ENCODE measurements around the gene FRMD6.

The FRMD6 gene

GRCh38 chr14:51735851-51736250 lies 84.1 kb downstream of the FRMD6 start:
- TF ChIP-seq POLR2AphosphoS5 (IDR thresholded peaks at IDR 0.05; ENCODE audit: low read depth, low read length), result no peak

- TF ChIP-seq FOXP2 (optimal IDR thresholded peaks at IDR 0.05; ENCODE audit: borderline replicate concordance, extremely low read depth, extremely low read length, insufficient read depth) (no peak), POLR2AphosphoS5 (IDR thresholded peaks at IDR 0.05; ENCODE audit: low read depth, low read length) (no peak), SIN3A (IDR thresholded peaks at IDR 0.05; ENCODE audit: borderline replicate concordance, insufficient read depth, low read length) (no peak), REST (IDR thresholded peaks at IDR 0.05; ENCODE audit: insufficient read depth in 1 of 2, low read depth in 2 of 2, low read length in 2 of 2) (no peak), TAF1 (IDR thresholded peaks at IDR 0.05; ENCODE audit: borderline replicate concordance, insufficient read depth, low read length) (no peak)
These were observed 87.0 kb downstream of the FRMD6 start for GRCh38 chr14:51738754-51739153.

GRCh38 chr14:51743588-51744000 lies 91.9 kb downstream of the FRMD6 start:
- TF ChIP-seq POLR2AphosphoS5 (IDR thresholded peaks at IDR 0.05; ENCODE audit: low read depth, low read length), result no peak
- TF ChIP-seq REST (IDR thresholded peaks at IDR 0.05; ENCODE audit: insufficient read depth in 1 of 2, low read depth in 2 of 2, low read length in 2 of 2), result no peak
- no peak for TF ChIP-seq SIN3A (IDR thresholded peaks at IDR 0.05; ENCODE audit: borderline replicate concordance, insufficient read depth, low read length)
- no peak for TF ChIP-seq TAF1 (IDR thresholded peaks at IDR 0.05; ENCODE audit: borderline replicate concordance, insufficient read depth, low read length)
- TF ChIP-seq FOXP2 (optimal IDR thresholded peaks at IDR 0.05; ENCODE audit: borderline replicate concordance, extremely low read depth, extremely low read length, insufficient read depth), result no peak

- TF ChIP-seq REST (IDR thresholded peaks at IDR 0.05; ENCODE audit: insufficient read depth in 1 of 2, low read depth in 2 of 2, low read length in 2 of 2) (no peak), TAF1 (IDR thresholded peaks at IDR 0.05; ENCODE audit: borderline replicate concordance, insufficient read depth, low read length) (no peak), POLR2AphosphoS5 (IDR thresholded peaks at IDR 0.05; ENCODE audit: low read depth, low read length) (no peak), FOXP2 (optimal IDR thresholded peaks at IDR 0.05; ENCODE audit: borderline replicate concordance, extremely low read depth, extremely low read length, insufficient read depth) (no peak), SIN3A (IDR thresholded peaks at IDR 0.05; ENCODE audit: borderline replicate concordance, insufficient read depth, low read length) (no peak)
These were observed 92.8 kb downstream of the FRMD6 start for GRCh38 chr14:51744372-51745130.

GRCh38 chr14:51750542-51750941 lies 98.8 kb downstream of the FRMD6 start:
- TF ChIP-seq FOXP2 (optimal IDR thresholded peaks at IDR 0.05; ENCODE audit: borderline replicate concordance, extremely low read depth, extremely low read length, insufficient read depth), result no peak
- no peak for TF ChIP-seq TAF1 (IDR thresholded peaks at IDR 0.05; ENCODE audit: borderline replicate concordance, insufficient read depth, low read length)
- no peak for TF ChIP-seq SIN3A (IDR thresholded peaks at IDR 0.05; ENCODE audit: borderline replicate concordance, insufficient read depth, low read length)
- no peak for TF ChIP-seq POLR2AphosphoS5 (IDR thresholded peaks at IDR 0.05; ENCODE audit: low read depth, low read length)
- TF ChIP-seq REST (IDR thresholded peaks at IDR 0.05; ENCODE audit: insufficient read depth in 1 of 2, low read depth in 2 of 2, low read length in 2 of 2), result no peak

Measured in PFSK-1 (cell line).